ENCODE measurements around the gene CTCF.

Gene CTCF

DNA sequence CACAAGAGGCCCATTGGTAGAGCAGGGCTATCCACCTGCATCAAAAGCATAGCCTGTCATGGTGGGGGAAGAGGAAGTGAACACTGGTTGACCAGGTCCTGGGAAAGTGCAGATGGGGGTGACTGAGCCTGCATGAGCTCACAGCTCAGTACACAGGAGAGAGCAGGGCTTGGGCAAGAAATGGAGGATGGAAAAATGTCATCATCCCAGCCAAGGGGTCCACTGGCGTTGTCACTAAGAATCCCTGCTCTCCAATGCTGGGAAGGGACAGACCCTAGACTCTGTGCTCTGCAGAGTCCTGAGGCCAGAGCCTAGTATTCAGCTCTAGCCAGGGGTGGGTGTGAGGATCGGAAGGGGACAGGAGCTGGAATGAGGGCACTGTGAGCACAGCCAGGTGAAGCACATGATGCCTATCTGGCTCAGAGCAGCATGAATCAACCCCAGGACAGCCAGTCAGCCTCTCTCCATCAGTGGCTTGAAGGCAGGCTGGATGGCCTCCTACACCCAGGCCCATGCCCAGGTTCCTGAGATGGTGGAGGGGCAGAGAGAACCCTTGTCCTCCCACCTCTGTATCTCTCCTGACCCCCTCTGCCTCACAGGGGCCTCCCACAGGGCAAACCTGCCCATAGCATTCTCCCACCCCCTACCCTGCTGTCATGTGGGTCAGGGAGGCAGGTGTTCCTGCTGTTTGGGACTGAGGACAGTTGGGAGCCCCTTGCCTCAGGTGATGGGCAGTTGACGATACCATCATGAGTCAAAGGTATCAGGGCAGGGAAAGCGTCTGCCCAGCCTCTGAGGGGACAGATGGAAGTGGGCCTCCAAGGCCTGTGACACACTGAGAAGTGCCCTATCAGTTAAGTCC is 13.8 kb upstream of the CTCF start:
- no peak for DNase-seq

DNA sequence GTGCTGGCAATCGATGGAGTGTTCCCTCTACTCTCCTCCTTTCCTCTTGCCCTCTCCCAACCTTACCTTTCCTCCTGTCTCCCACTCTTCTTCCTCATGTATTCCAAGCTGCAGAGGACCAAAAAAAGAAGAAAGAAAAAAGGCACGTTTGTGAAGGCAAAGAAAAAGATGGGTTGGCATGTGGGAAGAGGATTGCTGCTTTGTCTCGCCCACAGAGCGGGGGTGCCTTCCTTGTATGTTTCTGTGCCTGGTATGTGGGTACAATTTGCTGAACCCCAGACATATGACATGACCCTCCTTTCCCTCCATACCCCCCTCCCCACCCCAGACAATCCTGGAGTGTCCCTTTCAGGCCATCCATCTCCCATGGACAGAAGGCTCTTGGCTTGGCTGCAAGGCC is 13.1 kb upstream of the CTCF start:
- no peak for DNase-seq

DNA sequence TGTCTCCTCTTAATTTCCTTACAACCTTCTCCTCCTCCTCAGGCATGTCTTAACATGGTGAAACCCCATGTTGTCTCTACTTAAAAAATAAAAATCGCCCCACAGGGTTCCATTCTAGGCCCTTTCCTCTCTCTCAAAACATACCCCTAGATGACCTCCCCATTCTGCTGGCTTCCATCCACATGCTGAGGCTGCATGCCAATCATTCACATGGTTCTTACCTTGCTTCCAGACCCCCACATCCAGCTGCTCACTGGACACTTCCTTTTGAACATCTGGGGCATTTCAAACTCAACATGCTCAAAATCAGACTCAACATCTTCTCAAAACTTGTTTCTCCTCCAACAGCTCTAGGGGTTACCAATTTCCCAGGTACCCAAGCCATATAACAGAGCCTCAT is 12.4 kb upstream of the CTCF start:
- no peak for DNase-seq

DNA sequence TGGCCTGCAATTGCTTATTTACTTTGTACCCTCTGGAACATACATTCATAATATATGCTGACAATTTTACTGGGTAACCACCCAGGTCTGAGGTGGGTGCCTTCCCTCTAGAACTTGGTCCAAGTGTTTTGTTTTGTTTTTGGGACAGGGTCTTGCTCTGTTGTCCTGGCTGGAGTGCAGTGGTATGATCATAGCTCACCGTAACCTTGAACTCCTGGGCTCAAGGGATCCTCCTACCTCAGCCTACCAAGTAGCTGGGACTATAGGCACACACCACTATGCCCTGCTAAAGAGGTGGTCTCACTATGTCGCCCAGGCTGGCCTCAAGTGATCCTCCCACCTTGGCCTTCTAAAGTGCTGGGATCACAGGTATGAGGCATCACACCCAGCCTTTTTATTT is 11.2 kb upstream of the CTCF start:
- no peak for DNase-seq

DNA sequence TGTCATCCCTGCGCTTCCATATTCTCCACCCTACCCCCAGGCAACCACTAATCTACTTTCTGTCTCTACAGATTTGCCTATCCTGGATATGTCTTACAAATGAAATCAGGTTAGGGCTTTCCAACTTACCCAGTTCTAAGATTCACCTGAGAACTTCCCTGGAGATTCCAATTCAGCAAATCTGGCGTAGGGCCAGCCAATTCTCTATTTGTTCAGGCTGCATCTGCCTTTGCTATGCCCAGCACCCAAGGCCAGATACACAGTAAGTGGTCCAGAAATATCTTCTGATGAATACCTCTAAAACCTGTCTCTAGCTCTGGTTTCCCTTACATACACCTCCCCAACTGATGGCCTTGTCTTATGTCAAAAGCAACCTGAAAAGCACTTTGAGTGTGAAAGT is 10.4 kb upstream of the CTCF start:
- no peak for DNase-seq

DNA sequence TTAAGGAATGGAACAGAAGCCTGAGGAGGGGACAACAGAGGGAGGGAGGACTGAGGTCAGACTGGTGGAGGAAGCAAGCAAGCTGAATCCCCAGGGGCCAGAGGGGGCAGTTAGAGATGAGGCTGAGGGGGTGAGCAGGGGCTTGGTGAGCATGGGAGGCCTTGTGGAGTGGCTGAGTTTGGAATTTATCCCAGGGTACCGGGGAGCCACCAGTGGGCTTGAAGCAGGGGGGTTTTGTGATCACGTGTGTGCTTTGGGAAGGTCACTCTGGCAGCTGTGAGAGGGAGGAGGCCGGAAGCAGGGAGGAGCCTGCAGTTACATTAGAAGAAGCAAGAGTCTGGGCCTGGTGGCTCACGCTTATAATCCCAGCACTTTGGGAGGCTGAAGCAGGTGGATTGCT is 9.8 kb upstream of the CTCF start:
- no peak for DNase-seq

DNA sequence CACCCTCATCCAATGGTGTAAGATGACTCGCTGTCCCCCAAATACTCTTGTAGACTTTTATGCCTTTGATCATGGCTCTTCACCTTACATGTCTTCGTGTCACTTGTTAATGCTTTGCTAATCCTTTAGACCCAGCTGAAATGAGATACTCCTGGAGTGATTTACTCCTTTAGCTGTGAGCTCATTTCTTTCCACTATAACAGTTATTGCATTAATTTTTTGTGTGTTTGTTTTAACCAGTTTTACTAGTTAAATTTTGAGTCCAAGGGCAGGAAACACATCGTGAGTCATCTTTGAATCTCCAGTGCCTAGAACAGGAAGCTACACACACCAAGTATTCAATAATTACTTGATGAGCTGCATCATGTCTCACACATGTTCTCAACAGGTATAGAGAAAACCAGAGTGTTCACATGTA is 6.5 kb upstream of the CTCF start:
- no peak for DNase-seq

DNA sequence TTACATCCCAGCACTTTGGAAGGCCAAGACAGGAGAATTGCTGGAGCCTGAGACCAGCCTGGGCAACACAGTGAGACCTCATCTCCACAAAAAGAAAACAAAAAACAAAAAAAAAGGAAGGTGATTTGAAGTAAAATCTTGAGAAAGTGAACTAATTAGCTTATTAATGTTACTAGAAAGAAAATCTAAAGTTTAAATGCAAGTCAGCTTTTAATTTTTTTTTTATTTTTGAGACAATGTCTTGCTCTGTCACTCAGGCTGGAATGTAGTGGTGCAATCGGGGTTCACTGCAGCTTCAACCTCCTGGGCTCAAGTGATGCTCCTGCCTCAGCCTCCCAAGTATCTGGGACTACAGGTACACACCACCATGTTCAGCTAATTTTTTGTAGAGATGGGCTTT is 3.5 kb upstream of the CTCF start:
- DNase-seq = no peak

DNA sequence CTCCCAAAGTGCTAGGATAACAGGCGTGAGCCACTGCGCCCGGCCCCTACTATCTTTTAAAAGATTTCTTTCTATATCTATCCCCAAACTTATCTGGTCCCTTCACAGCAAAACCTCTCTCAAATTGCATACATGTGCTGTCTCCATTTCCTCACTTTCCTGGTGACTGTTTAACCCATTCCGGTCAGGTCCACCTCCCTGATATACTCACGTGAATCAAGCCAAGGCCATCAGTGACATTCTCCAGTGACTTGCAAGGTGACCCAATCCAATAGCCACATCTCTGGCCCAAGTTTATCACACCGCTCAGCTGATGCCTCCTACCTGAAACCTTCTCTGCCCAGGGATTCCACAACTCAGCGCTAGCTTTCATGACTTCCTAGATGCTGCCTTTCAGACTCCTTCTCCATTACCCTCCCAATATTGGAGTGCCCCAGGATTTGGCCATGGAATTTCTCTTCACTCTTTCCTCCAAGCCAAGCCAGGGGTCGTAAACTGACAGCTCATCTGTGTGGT is 1.4 kb upstream of the CTCF start:
- DNase-seq = no peak

DNA sequence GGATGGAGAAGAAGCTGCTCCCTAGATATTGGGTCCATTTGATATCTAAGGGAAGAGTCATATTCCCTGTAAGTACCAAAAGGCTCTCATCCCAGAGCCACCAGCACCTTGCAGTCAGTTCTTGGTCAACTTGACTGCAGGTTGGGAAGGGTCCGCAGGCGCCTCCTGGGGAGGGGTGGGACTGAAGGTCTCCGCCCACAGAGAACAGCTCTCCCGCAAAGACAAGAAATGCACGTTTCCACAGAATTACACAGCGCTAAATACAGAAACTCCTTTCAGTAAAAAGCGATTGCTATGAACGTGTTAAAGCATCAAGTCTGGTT is 864 bp upstream of the CTCF start:
- DNase-seq = no peak

DNA sequence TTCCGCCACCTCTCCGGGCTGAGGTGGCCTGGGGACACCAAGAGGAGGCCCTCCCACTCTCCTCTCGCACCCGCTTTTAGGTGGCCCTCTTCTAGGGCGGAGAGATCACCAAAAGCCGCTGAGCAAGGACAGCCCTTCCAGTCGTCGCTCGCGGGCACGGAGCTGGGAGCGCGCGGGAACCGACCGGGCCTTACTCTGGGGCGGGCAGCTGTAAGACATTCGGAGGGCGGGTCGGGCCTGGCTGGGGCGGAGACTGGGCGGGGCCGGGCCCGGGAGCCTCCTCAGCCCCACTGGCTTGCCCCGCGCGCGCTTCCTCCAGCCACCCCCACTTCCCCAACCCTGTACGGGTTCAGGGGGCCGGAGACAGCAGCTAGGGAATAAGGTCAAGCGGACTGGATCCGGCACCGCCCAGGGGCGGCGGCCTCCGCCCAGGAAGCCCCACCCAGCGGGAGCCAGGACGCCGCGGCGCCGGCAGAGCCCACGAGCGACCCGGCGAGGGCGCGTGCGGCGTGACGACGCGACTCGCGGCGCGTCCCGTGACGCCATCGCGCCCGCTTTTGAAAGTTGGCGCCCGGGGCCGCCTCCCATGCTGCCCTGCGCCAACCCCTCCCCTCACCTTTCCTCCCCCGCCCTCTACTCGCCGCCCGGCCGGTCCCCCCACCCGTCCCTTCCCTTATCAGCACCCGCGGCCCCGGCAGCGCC is 351 bp upstream of the CTCF start:
- DNase-seq = peak; percentile 96

DNA sequence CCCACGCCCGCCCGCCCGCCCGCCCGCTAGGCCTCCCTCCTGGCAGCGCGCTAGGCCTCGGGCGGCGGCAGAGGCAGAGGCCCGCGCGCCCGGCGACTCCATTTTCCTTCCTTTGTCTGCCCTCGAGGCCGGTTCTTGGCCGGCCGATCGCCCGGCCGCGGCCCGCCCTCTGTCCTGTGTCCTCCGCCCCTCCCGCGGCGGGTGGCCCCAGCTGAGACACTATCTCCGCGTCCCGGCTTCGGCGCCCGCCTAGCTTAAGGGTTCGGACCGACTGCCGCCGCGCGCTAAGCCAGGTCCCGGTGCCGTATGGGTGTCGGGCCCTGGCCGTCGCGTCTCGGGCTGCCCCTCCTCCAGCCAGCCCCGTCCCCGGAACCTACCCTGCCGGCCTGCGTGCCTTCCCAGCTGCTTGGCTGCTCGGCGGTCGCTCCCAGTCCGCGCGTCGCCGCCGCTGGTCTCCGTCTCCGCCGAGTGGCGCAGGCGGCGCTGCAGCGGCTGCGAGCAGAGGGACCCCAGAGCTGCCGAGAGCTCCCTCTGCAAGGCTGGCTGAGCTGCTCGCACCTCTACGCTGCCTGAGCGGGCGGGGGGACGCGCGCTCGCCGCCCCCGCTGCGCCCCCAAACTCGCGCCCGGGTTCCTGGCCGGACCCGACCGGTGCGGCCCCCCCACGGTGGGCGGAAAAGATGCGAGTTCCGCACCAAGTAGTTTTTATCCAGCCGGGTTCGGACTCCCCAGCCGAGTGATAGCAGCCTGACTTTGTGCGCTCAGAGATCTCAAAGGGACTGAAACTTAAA is 787 bp downstream of the CTCF start:
- peak; percentile 94 for DNase-seq

DNA sequence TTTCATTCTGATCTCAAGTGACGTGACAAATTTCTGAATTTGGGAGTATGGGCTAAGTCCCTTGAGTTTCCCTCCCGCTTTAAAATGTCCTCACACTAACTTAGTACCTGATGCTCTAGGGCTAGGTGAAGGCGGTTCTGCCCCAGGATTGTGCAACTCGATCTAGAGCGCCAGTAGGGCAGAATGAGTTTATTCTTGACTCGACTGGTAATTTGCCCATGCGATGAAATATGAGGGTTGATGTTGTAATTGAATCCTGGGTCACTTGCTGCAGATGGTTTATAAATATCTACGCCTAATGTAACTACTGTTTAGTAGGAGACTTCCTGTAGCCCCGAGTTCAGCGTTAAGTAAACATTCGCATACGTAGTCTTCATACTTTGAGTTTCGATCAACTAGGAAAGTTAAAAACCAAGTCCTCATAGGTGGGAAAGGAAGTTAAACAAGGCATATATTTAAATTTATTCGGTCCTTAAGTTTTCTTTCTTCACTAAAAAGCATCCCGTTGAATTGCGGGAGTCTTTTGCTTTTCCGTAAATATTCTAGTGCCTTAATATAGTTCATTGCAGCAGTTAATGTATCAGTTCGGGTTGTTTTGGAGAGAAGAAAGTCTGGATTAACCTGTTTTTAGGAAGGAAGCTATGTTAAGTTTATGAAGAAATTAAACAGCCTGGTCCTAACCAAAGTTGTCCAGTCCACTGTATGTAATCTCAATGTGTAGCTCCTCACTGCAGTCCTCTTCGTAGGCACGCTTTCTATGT is 1.6 kb downstream of the CTCF start:
- no peak for DNase-seq

DNA sequence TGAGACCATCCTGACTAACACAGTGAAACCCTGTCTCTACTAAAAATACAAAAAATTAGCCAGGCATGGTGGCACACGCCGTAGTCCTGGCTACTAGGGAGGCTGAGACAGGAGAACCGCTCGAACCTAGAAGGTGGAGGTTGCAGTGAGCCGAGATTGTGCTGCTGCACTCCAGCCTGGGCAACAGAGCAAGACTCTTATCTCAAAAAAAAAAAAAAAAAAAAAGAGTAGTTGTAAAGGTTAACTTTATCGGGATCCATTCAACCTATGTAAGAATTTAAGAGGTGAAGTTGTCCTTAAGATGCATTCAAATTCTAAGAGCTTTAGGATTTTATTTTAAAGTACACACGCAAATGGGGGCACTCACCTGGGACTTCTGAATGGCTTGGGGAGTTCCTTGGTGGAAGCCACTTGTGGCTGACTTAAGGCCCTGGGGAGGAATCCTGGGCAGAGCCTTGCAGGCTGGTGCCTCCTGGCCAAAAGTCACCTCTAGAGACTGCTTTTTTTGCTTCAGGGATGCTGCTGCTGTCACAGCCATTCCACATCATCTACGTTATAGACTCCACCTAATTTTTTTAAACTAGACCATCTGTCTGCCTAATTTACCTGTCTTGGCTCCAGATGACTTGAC is 3.3 kb downstream of the CTCF start:
- no peak for DNase-seq

DNA sequence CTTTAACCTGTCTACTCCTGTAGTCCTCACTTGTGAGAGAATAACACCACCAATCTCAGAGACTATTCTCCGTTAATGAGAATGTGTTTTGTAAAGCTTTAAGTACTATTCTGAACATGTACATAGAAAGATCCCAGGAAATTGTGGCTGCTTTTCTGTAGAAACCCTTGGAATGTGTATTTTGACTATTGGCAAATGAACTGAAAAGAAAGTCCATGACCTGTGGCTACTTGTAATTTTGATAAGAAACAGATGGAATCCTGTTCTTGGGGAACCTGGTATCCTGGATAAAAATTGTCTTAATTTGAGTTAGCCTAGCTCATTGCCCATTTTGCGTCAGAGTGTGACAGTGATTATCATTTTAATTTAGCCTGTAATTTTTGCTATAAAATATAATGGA is 9.1 kb downstream of the CTCF start:
- DNase-seq = no peak

DNA sequence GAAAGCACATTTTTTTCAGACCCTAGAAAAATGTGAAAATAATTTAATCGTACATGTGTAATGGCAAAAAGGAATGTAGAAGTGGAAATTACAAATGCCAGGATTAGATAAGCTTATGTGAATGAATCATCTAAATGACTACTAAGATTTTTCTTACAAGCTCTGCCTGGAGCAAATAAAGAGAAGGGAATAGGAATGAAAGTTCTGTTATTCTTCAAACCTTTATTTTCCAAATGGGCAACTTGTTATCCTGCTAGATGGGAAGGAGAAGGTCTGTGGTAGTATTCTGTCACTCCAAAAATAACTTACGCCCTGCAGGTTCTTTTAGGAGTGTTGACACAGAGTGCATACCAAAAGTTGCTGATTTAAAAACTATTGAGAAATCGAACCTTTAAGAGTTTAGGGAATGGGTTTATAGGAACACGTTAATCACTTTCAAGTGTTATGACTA is 9.7 kb downstream of the CTCF start:
- no peak for DNase-seq

DNA sequence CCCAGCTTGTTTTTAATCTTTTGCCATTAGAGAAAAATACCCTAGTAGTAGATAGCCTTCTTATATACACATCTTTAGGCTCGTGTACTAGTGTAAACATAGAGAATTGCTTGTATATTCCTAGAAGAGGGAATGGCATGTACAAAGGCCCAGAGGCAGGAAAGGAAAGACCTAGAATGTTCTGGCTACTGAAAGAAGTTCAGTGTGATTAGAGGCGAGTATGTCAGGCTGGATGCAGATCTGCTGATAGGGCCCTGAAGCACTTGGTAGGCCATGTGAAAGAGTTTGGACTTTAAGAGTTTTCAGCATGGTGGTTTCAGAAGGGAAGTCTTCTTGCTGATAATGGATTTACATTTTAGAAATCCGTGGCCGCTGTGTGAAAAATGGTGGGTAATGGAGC is 17.4 kb downstream of the CTCF start:
- DNase-seq = no peak

DNA sequence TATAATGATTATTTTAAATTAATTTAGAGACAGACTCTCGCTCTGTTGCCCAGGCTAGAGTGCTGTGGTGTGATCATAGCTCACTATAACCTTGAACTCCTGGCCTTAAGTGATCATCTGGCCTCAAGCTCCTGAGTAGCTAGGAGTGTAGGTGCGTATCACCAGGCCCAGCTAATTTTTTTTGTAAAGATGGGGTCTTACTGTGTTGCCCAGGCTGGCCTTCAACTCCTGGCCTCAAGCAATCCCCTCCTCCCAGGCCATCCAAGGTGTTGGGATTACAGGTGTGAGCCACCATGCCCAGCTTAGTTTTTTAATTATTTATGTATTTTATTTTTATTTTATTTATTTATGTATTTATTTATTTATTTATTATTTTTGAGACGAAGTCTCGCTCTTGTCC is 17.9 kb downstream of the CTCF start:
- no peak for DNase-seq

DNA sequence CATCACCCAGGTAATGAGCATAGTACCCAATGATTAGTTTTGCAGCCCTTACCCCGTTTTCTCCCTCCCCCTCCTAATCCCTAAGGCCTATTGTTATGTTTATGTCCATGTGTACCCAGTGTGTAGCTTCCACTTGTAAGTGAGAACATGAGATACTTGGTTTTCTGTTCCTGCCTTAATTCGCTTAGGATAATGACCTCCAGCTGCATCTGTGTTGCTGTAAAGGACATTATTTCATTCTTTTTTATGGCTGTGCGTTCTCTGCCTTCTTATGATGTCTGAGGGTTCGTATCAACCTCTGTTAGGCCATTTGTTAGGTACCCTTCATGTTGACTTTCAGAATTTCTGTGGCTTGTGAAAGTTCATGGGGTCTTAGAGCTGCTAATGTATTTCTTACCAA is 31.0 kb downstream of the CTCF start:
- no peak for DNase-seq

DNA sequence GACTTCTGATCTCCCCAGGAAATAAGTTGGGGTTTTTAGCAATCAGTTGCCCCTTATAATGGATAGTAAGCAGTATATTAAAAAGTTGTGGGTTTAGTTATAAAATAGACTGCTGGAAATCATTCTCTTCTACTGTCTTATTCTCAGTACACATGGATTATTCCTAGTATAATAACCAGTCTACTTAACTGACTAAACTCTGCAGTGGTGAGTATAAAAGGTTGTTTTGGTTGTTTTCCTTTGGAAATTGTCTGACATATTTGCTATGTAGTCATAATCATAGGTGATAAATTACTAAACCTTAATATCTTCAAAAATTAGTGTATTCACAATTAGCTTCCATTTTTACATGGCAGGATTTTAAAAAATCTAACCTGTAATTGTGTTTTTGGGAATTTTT is 31.4 kb downstream of the CTCF start:
- no peak for DNase-seq

DNA sequence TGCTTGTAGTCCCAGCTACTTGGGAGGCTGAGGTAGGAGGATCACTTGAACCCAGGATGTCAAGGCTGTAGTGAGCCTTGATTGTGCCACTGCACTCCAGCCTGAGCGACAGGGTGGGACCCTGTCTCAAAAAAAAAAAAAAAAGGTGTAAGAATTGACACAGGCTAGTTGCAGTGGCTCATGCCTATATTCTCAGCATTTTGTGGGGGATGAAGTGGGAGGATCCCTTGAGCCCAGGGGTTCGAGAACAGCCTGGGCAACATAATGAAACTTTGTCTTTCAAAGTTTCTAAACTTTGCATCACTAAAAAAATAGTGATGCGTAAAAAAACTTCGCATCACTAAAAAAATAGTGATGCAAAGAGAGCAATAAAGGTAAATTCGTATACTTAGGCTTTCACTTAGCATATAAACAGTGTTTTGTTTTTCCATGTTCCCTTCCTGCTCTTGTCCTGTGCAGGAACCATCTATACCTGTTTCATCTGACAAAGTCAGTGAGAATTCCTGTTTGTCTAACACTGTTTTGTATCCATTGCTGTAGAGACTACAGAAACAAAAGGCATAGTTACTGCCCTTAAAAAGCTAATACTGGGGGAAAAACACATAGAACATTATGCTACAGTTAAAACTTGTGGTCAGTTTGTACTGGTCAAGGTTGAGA is 32.1 kb downstream of the CTCF start:
- DNase-seq = no peak

Measured in right kidney (tissue), 1 donor.